Stimulated activated CD4-positive, alpha-beta T cell treated with anti-CD3 and anti-CD28 coated beads, Interleukin-2, amount 100 ng/mL, for 4 hours (primary cell): ENCODE results near the gene MBD1.
"Not testable (repeated sequence)": the region's sequence is repeated elsewhere in the genome, so short reads cannot be mapped to it uniquely, and the experiment has no call there.

Experiments used
- DNase-seq: peaks from one replicate; pipeline ENCODE4 v3.0.0-alpha.2; 2020; ENCODE audit warnings: low read depth

Gene MBD1

DNA sequence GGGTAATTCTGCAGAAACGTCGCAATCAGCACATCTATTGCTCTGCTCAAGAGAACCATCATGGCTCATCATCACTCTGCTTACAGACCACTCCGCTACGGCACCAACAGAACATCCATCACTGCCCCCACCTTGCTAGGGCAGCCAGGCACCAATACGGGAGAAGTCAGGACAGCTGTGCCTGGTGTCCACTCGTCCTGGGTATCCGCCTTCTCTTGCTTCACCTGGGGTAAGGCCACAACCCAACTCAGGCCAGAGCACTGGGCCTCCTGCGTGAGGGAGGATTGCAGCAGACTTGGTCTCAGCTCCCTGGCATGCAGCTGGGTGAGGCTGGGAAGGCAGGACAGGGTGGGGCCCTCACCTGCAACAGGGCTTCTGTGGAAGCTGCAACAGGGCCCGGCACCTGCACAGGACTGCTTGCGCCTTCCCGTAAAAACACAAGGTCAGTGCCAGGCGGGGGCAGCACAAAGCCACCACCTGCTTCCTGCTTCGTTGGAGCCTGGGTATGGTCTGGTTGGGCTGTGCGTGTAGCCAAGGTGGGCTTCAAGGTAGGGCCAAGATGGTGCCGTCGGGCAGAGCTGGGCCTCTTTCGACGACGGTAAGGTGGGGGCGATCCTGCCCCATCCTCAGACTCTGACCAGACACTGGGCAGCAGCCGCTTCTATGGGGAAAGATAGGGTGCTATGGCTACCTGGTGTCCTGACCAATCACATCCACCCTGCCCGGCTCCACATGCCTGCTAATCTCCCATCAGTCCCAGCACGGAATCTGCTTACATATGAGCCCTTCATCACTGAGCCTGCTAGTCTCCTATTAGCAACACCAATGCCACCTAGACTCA, 7.9 kb downstream of the MBD1 start:
- no peak for DNase-seq

DNA sequence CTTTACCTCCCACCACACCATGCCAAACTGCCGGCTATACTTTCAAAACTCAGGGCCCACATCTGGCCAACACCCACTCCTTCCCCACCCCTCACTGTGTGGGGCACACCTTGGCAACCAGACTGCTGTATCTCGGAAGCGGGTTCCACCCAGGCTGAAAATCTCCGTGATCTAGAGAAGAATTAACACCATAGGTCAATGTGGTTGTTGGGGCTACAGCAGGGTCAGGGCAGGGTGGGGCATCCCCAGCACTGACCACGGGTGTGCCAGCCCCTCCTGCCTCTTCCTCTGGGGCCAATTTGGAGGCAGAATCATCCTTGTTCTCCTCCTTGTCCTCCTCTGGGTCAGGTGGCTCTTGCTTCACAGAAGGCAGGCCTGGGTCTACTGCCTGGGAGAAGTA, 8.8 kb downstream of the MBD1 start:
- no peak for DNase-seq

DNA sequence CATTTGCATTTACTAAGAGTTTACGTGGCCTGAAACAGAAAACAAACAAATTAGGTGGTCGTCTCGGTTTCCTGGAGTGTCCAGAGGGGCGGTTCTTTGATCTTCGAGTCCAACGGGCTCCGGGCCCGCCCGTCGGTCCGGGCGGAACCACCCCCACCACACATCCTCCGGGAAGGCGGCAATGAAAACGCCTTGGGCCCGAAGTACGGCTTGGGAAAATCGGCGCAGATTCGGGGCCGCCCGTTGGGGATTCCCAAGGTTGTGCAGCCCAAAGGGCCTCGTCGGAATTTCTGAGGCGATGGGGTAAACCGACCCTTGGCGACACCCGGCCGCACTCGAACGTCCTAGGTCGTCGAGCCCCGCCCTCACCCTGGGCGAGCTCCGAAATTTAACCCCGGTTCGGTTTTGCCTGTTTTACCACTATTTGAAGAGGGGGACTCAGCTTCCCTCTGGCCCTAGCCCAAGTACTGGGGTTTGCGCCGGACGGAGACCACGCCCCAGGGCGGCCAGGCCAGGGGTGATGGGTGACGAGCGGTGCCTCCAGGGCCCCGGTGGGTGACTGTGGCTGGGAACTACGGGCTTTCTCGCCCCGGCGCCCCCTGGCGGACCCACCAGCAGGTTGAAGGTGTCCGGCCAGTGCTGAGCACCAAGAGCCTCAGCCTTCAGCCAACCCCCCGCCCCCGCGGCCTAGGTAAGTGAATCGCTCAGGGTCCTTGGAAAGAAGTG, 13.1 kb downstream of the MBD1 start:
- DNase-seq: peak; percentile 61

DNA sequence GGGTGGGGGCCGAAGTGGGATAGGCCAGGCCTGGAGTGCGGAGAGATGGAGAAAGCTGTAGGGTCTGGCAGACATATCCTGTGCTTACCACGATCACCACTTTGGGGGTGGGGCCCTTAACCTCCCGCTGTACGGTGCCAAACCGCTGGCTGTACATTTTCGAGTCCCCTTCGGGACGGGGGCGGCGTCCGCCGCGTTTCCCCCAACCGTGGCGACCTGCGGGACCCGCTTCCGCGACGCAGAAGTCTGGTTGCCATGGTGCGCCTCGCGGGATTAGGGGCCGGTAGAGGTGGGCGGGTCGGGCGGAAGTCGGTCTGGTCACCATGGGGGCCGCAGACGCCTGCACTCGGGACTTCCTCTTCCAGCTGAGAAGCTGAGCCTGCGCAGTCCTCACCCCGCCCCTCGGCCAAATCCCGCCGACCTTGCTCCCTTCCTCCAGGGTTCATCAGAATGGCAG, 15.0 kb downstream of the MBD1 start, which contains the start of gene CFAP53:
Gene CFAP53 (minus strand): TSS at position 248 of the 457 bp plus-strand sequence. CDS start 91 bp downstream, at position 157.
- peak; percentile 70 for DNase-seq

GRCh38 chr18:50262977-50263376, 18.3 kb downstream of the MBD1 start:
- no peak for DNase-seq

DNA sequence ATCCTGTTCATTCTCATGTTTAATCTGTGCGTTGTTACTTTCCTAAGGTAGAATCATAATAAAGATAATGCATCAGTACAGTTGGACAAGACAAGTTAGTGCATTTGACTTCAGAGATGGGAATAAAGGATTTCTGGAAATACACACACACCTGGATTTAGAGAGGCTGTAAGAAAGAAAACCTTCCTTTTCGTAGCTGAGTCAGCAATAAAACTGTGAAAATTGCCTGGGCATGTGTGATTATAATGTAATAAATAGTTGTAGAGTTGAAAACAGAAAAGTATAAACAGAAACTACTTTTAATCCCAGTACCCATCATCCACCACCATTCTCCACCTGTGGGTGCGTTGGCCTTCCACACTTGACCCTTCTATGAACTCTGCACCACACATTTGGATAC, 30.4 kb downstream of the MBD1 start:
- DNase-seq: no peak

DNA sequence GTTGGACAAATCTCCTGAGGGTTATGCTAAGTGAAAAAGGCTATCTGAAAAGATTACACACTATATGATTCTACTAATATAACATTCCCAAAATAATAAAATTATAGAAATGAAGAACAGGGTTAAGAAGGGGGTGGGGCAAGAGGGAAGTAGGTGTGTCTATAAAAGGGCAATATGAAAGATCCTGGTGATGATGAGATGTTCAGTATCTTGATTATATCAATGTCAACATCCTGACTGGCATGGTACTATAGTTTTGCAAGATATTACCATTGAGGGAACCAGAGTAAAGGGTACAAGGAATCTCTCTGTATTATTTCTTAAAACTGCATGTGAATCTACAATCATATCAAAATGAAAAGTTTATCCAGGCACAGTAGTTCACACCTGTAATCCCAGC, 31.7 kb downstream of the MBD1 start:
- DNase-seq: no peak

DNA sequence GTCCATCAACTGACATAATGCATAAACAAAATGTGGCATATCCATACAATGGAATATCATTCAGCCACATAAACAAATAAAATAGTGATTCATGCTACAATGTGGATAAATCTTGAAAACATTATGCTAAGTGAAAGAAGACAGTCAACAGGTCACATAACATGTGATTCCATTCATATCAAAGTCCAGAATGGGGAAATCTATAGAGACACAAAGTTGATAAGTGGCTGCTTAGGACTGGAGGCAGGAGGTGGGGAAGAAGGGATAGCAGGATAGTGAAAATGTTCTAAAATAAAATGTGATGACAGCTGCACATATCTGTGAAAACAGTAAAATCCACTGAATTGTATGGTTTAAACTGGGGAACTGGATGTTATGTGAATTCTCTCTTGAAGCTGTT, 33.8 kb downstream of the MBD1 start:
- no peak for DNase-seq

- DNase-seq: not testable (repeated sequence)
These were observed 39.6 kb downstream of the MBD1 start for GRCh38 chr18:50241768-50242167.

- DNase-seq: no peak
These were observed 41.2 kb downstream of the MBD1 start for GRCh38 chr18:50240080-50240563.

GRCh38 chr18:50232419-50232818, 48.9 kb downstream of the MBD1 start:
- no peak for DNase-seq

DNA sequence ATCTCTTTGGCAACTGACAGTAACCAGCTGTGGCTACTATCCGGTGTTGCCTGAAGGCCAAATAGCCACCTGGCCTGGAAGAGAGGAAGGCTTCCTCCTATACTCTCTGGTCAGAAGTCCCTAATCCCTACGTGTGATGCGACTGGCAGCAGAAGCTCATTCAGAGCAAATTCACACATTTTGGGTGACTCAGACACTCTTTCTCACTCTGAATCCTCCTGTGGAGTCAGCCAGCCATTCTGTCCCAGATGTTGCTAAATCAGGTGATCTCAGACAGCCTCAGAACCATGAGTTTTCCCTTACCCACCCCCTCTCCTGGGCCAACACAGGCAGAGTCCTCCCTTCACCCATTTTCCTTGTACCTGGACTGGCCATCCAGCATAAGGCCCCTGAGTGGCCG, 49.7 kb downstream of the MBD1 start:
- DNase-seq: no peak

GRCh38 chr18:50220249-50220648, 61.1 kb downstream of the MBD1 start:
- DNase-seq: not testable (repeated sequence)
